ENCODE measurements around the gene TNFRSF12A. TPM values are rescaled to one million over a fixed set of nuclear protein-coding genes. Genes with fewer than 3 reads are reported as not detected.
"Not testable (repeated sequence)": the region's sequence is repeated elsewhere in the genome, so short reads cannot be mapped to it uniquely, and the experiment has no call there.

Gene TNFRSF12A
- total RNA-seq, 1 donor from 2014 or later: 0.47 TPM

GRCh38 chr16:3051494-3051893 lies 31.3 kb downstream of the TNFRSF12A start:
- ChIA-PET POLR2A (no interaction called here), CTCF (no interaction called here)
- no peak for DNase-seq
- Mint-ChIP-seq H3K9me3 (no peaks in the 10 kb centered on the region), H3K27ac (no peak overlapping the region), H3K4me1 (peaks cover 19% of the 10 kb centered on the region), H3K4me3 (no peak overlapping the region), H3K27me3 (peaks cover 14% of the 10 kb centered on the region), H3K36me3 (ENCODE audit: low read depth) (no peaks in the 10 kb centered on the region)
- intact Hi-C loops (cut with micrococcal nuclease): no loop called here
- no peak for TF ChIP-seq CTCF (IDR thresholded peaks at IDR 0.05)
- no peak for ATAC-seq (ENCODE audit: low read depth)

- DNase-seq; CTCF ChIA-PET; H3K9me3 Mint-ChIP-seq; intact Hi-C loops (cut with micrococcal nuclease); ATAC-seq (ENCODE audit: low read depth); POLR2A ChIA-PET; H3K36me3 Mint-ChIP-seq (ENCODE audit: low read depth); H3K27me3 Mint-ChIP-seq; H3K4me3 Mint-ChIP-seq; H3K27ac Mint-ChIP-seq: not testable (repeated sequence)
- peaks cover 16% of the 10 kb centered on the region for H3K4me1 Mint-ChIP-seq
Observed at GRCh38 chr16:3052571-3053329, 32.6 kb downstream of the TNFRSF12A start.

- POLR2A ChIA-PET; DNase-seq; H3K36me3 Mint-ChIP-seq (ENCODE audit: low read depth); H3K27ac Mint-ChIP-seq; intact Hi-C loops (cut with micrococcal nuclease); H3K27me3 Mint-ChIP-seq; CTCF ChIA-PET; ATAC-seq (ENCODE audit: low read depth); H3K9me3 Mint-ChIP-seq; H3K4me3 Mint-ChIP-seq: not testable (repeated sequence)
- H3K4me1 Mint-ChIP-seq: peaks cover 16% of the 10 kb centered on the region
Observed at GRCh38 chr16:3053330-3053710, 33.2 kb downstream of the TNFRSF12A start.

- no peak for TF ChIP-seq CTCF (IDR thresholded peaks at IDR 0.05)
- POLR2A ChIA-PET: no interaction called here
- no peaks in the 10 kb centered on the region for H3K27me3 Mint-ChIP-seq
- intact Hi-C loops (cut with micrococcal nuclease): no loop called here
- peak overlapping the region; percentile 27 for H3K27ac Mint-ChIP-seq
- ATAC-seq (ENCODE audit: low read depth) (no peak), DNase-seq (no peak)
- CTCF ChIA-PET: interaction anchor here (1.3 kb wide), 1 partner anchor 75 kb away, joined by 4 read pairs; no protein-coding TSS in a partner anchor
- H3K36me3 Mint-ChIP-seq (ENCODE audit: low read depth): peaks cover 1% of the 10 kb centered on the region
- peak overlapping the region; percentile 28 for H3K4me3 Mint-ChIP-seq
- no peaks in the 10 kb centered on the region for H3K9me3 Mint-ChIP-seq
- peaks cover 23% of the 10 kb centered on the region for H3K4me1 Mint-ChIP-seq
Observed at GRCh38 chr16:3054965-3055733, 35.0 kb downstream of the TNFRSF12A start.

GRCh38 chr16:3055734-3056115 lies 35.6 kb downstream of the TNFRSF12A start:
- H3K4me3 Mint-ChIP-seq; H3K27ac Mint-ChIP-seq; H3K27me3 Mint-ChIP-seq; ATAC-seq (ENCODE audit: low read depth); intact Hi-C loops (cut with micrococcal nuclease); H3K36me3 Mint-ChIP-seq (ENCODE audit: low read depth); H3K9me3 Mint-ChIP-seq; DNase-seq: not testable (repeated sequence)
- POLR2A ChIA-PET: interaction anchor here (0.7 kb wide), 1 partner anchor 41 kb away, joined by 5 read pairs; no protein-coding TSS in a partner anchor
- CTCF ChIA-PET: interaction anchor here (1.3 kb wide), 1 partner anchor 74 kb away, joined by 4 read pairs; no protein-coding TSS in a partner anchor
- H3K4me1 Mint-ChIP-seq: peaks cover 23% of the 10 kb centered on the region

- intact Hi-C loops (cut with micrococcal nuclease): no loop called here
- Mint-ChIP-seq H3K9me3 (no peaks in the 10 kb centered on the region), H3K4me1 (peaks cover 23% of the 10 kb centered on the region), H3K27ac (no peak overlapping the region), H3K4me3 (peak overlapping the region; percentile 15), H3K27me3 (no peaks in the 10 kb centered on the region), H3K36me3 (ENCODE audit: low read depth) (peaks cover 1% of the 10 kb centered on the region)
- ChIA-PET CTCF (interaction anchor here (1.3 kb wide), 1 partner anchor 73 kb away, joined by 4 read pairs; no protein-coding TSS in a partner anchor), POLR2A (interaction anchor here (0.7 kb wide), 1 partner anchor 40 kb away, joined by 5 read pairs; no protein-coding TSS in a partner anchor)
- DNase-seq (no peak), ATAC-seq (ENCODE audit: low read depth) (no peak)
- no peak for TF ChIP-seq CTCF (IDR thresholded peaks at IDR 0.05)
Observed at GRCh38 chr16:3056336-3057180, 36.4 kb downstream of the TNFRSF12A start.

Measured in activated B cell treated with CpG ODN at 0.5 μM for 24 hours (primary cell).